GM12873 (cell line): ENCODE measurements around the gene HMOX2.

ENCODE experiments used
- TF ChIP-seq, protein P1 (sequence below): IDR thresholded peaks from 2 replicates; pipeline ENCODE4 v1.5.1; 2012; ENCODE audit warnings: low read depth, mild to moderate bottlenecking, moderate library complexity, low read length, control low read depth; ENCODE audit not compliant: insufficient read depth; ENCODE audit errors: missing control alignments

The HMOX2 gene

DNA sequence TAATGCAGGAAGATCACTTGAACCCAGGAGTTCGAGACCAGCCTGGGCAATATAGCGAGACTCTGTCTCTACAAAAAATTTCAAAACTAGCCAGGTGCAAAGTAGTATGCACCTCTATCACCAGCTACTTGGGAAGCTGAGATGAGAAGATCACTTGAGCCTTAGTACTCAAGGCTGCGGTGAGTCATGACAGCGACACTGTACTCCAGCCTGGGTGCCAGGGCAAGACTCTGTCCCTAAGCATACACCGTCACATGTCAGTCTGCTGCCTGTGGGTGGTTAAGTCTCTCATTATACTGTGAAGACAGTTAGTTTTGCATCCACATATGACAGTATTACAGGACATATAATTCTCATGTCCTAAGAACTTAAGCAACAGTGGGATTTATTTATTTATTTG lies 23.5 kb upstream of the HMOX2 start:
- TF ChIP-seq, protein P1, sequence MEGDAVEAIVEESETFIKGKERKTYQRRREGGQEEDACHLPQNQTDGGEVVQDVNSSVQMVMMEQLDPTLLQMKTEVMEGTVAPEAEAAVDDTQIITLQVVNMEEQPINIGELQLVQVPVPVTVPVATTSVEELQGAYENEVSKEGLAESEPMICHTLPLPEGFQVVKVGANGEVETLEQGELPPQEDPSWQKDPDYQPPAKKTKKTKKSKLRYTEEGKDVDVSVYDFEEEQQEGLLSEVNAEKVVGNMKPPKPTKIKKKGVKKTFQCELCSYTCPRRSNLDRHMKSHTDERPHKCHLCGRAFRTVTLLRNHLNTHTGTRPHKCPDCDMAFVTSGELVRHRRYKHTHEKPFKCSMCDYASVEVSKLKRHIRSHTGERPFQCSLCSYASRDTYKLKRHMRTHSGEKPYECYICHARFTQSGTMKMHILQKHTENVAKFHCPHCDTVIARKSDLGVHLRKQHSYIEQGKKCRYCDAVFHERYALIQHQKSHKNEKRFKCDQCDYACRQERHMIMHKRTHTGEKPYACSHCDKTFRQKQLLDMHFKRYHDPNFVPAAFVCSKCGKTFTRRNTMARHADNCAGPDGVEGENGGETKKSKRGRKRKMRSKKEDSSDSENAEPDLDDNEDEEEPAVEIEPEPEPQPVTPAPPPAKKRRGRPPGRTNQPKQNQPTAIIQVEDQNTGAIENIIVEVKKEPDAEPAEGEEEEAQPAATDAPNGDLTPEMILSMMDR: no peak

DNA sequence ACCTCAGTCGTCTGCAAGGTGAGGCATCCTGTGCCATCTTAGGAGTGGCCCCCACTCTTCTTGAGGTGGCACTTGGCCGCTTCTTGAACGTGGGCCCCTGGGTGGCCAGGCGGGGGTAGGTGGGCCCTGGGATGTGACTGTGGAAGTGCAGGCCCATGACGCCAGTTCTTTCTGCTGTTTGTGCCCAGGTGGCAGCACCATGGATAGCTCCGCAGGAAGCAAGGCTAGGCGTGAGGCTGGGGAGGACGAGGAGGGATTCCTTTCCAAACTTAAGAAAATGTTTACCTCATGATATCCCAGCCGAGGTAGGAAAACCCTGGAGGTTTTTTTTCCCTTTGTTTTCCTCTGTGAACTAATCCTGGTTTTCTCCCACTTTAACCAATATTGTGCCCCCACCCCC lies 21.6 kb upstream of the HMOX2 start:
- TF ChIP-seq, protein P1: no peak

DNA sequence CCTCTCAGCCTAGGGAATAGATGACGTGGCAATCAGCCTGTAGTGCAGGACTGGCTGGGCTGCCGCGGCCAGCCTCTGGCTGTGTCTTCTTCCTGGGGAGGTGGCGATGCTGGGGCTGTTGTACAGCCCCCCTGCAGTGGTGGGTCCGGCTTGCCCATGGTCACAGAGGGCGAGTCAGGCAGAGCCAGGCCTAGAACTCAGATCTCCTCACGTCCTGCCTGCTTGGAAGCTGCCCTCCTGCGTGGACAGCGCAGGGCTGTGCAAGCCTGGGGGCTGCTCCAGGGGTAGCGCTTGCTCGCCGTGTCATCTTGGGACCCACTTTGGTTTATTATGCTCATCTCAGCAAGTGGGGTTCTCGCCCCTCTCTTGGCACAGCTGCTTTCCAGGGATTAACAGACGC lies 21.1 kb upstream of the HMOX2 start:
- TF ChIP-seq, protein P1: no peak

DNA sequence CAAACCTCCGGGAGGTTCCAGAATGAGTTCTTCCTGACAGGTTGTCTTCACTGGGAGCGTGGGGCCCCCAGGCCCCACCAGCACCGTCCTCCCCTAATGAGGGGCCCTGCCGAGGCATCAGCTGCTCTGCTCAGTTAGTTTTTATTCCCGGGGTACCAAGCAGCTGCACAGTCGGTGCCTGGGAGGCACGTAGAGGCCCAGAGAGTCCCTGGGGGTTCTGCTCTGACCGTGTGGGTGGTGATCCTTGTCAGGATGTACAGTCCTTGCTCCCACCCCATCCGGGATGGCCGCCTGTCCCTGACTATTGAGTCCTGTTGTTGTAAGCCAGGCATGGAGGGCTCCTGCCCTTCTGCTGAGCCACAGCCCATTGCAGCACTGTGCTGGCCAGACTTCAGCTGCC lies 20.2 kb upstream of the HMOX2 start:
- TF ChIP-seq, protein P1: no peak

DNA sequence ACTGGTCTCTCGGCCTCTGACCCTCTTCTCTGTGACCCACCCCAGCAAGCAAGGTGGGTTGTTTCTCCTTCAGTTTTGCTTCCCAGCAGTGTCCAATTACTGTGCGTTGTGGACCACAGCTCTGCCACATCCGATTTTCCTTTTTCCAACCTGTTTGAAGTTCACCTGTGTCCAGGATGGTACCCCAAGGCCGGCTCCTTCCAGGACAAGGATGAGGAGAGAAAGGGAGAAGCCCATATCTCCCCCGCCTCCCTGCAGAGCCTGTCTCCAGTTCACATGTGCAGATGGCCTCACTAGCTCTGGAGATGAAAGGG lies 15.3 kb upstream of the HMOX2 start:
- TF ChIP-seq, protein P1: no peak

DNA sequence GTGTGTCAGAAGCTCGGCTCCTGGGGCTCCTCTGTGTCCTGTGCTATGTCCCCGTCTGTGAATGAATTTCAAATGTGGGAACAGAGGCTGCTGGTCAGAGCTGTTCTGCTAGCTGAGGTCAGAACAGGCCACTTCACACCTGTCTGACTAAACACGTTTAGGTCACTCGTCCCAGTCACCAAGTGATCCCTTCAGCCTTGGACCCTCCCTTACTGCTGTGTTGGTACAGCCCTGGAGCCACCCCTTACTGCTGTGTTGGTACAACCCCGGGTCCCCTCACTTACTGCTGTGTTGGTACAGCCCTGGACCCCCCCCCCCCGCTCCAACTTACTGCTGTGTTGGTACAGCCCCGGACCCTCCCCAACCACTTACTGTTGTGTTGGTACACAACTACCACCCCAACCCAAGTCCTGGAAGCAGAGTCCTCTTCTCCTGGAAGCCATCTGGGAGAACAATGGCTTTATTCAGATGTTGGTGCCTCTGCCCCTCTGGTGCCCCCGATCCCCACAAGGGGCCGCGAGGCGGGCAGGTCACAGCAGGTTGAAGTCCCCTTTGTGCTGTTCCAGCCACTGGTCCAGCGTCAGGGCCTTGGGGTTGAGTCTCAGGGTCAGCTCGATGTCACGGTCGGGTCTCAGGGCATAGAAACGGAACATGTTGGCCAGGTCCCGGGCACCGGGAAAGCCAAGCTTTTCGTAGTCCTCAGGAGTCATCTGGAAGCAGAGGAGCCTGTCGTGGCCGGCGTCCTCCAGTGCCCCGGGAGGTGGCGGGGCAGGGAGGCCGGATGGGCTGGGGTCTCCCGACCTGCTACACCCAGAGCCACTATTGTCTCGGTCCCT lies 14.7 kb upstream of the HMOX2 start:
- TF ChIP-seq, protein P1: no peak

DNA sequence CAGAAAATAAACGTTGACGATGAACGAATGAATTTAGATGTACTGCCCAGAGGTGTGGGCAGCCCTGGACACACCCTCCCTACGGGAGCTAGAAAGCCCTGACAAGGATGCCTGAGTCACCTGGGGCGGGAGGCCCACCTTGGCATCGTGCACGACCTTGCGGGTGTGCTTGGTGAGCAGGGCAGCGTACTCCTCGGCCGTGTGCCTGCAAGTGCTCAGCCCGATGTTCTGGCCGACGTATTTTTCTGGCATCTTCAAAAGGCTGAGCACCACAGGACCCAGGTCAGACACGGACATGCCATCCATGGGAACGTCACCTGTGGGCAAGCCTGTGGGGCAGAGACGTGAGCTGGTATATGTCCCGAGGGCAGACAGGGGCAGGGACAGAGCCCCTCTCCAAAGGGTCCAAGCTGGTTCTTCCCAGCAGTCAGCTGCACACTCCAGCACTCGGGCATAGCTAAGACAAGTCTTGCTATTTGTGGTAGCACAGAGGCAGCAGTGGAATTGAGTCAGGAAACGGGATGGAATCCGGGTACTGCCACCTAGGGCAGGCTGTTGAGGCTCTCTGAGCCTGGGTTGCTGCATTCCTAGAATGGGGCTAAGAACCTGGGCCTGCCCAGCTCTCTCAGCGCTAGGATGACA lies 12.6 kb upstream of the HMOX2 start:
- TF ChIP-seq, protein P1: no peak
